ENCODE measurements around the gene CT47A1.

DNA sequence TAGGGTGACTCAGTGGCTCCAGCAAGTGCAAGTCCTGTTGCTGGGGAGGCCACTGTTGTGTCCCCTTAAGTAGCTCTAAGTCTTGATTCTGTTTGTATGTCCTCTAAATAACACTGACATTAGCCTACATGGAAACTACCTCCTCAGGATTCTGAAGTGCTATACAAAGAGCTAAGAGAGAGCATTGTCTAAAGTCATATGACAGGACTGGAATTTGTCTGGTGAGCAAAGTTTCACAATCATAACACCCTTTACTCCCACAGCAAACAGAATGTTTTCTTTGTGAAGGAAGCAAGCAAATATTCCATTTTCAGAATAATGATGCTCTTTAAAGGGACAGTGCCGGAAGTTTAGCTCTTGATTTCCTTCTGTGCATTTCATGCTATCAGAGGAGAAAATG is 23.4 kb upstream of the CT47A1 start:
- TF ChIP-seq CTCF (IDR thresholded peaks at IDR 0.05) (no peak), EP300 (IDR thresholded peaks at IDR 0.05) (no peak)

All from ovary (tissue), 3 donors.